HG02759 (cell line): ENCODE measurements around the gene KIF12.
"Not testable (repeated sequence)": the region's sequence is repeated elsewhere in the genome, so short reads cannot be mapped to it uniquely, and the experiment has no call there.

Source experiments
- ATAC-seq: cut with Tn5 transposase; IDR thresholded peaks from one replicate; pipeline ENCODE4 v1.9.1; 2021; ENCODE audit warnings: mild to moderate bottlenecking, moderate library complexity; ENCODE audit not compliant: unreplicated experiment

KIF12 gene

DNA sequence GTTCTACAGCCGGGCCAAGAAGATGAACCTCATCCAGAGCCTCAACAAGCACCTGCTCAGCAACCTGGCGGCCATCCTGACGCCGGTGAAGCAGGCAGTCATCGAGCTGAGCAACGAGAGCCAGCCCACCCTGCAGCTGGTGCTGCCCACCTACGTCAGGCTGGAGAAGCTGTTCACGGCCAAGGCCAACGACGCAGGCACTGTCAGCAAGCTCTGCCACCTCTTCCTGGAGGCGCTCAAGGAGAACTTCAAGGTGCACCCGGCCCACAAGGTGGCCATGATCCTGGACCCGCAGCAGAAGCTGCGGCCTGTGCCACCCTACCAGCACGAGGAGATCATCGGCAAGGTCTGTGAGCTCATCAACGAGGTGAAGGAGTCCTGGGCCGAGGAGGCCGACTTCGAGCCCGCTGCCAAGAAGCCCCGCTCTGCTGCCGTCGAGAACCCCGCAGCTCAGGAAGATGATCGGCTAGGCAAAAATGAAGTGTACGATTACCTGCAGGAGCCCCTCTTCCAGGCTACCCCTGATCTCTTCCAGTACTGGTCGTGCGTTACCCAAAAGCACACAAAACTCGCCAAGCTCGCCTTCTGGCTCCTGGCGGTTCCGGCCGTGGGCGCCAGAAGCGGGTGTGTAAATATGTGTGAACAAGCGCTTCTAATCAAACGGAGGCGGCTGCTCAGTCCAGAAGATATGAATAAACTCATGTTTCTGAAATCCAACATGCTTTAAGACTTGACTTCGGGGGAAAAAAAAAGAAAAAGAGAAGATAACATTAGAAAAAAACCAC lies 49.5 kb downstream of the KIF12 start:
- no peak for ATAC-seq

DNA sequence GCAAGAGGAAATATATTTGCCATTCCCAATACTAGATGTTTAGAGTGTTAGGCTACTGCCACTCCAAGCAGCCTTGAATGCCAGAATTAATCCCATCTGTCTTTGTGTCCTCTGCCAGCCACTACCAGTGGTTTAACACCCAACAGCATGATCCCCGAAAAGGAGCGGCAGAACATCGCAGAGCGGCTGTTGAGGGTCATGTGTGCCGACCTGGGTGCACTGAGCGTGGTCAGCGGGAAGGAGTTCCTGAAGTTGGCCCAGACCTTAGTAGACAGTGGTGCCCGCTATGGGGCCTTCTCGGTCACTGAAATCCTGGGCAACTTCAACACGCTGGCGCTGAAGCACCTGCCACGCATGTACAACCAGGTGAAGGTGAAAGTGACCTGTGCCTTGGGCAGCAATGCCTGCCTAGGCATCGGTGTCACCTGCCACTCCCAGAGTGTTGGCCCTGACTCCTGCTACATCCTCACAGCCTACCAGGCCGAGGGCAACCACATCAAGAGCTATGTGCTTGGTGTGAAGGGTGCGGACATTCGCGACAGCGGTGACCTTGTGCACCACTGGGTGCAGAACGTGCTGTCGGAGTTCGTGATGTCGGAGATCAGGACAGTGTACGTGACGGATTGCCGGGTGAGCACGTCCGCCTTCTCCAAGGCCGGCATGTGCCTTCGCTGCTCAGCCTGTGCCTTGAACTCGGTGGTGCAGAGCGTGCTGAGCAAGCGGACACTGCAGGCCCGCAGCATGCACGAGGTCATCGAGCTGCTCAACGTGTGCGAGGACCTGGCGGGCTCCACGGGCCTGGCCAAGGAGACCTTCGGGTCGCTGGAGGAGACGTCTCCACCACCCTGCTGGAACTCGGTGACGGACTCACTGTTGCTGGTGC lies 50.3 kb downstream of the KIF12 start:
- ATAC-seq, result no peak

DNA sequence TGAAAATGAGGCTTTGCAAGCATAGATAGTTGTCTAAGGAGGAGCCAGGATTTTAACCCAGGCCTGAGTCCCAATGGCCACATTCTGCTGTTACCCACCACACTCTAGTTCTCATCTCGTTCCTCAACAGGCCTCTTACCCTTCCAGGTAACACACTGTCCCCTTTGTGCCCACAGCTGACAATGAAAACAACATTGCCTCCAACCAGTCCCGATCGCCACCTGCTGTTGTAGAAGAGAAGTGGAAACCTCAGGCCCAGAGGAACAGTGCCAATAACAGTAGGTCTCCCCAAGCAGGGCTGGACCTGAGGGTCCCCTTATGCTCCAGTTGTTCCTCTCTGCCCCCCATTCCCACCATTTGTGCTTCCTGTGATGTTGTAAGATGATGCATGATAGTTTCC lies 51.4 kb downstream of the KIF12 start:
- no peak for ATAC-seq

DNA sequence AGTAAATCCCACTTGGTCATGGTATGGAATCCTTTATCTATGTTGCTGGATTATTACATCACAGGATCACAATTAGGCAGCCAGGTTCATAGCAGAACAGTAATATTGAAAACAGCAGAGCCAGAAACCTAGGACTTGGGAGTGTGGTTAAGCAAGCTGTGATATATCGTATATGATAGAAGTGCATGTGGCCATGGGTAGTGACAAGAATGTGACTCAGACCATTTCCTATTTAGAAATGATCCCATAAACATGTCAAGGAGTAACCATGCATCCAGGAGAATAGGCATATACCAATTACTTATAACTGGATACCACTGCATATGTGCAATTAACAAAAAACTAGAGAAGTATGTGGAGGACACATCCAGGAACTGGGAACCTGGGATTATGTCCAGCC lies 52.2 kb downstream of the KIF12 start:
- ATAC-seq, result no peak

DNA sequence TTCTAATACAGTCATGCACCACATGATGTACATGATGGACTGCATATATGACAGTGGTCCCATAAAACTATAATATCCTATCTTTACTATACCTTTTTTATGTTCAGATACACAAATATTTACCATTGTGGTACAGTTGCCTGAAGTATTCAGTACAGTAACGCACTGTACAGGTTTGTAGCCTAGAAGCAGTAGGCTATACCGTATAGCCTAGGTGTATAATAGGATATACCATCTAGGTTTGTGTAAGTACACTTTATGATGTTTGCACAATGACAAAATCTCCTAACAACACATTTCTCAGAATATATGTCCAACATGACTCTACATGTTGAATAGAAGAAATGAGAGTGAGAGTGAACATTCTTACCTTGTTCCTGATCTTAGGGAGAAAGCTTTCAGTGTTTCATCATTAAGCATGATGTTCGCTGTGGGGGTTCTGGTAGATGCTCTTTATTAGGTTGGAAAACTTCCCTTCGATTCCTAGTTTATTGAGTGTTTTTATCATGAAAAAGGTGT lies 52.8 kb downstream of the KIF12 start:
- ATAC-seq, result no peak

DNA sequence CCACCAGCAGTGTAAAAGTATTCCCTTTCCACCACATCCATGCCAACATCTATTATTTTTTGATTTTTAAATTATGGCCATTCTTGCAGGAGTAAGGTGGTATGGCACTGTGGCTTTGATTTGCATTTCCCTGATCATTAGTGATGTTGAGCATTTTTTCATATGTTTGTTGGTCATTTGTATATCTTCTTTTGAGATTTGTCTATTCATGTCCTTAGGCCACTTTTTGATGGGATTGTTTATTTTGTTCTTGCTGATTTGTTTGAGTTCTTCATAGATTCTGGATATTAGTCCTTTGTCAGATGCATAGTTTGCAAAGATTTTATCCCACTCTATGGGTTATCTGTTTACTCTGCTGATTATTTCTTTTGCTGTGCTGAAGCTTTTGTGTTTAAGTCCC lies 55.4 kb downstream of the KIF12 start:
- not testable (repeated sequence) for ATAC-seq
